ENCODE measurements around the gene PPP2R2D.

GRCh38 chr10:131911451-131911850 is 10.6 kb downstream of the PPP2R2D start:
- TF ChIP-seq CTCF (conservative IDR thresholded peaks at IDR 0.05; ENCODE audit: low read depth, low read length), result no peak
- no peak for TF ChIP-seq EZH2 (IDR thresholded peaks at IDR 0.05; ENCODE audit: low read length, unreplicated experiment)

Data from PC-3 (cell line).